NCI-H128 (cell line): ENCODE results near the gene TEX9.
A peak's percentile ranks its signal among the peaks of the same experiment; 100 is the strongest.
"Not testable (repeated sequence)": the region's sequence is repeated elsewhere in the genome, so short reads cannot be mapped to it uniquely, and the experiment has no call there.

ENCODE experiments used
- DNase-seq: peaks from one replicate; lab custom pipeline; 2025; ENCODE audit not compliant: unreplicated experiment; lab: John Stamatoyannopoulos, UW

TEX9 gene

DNA sequence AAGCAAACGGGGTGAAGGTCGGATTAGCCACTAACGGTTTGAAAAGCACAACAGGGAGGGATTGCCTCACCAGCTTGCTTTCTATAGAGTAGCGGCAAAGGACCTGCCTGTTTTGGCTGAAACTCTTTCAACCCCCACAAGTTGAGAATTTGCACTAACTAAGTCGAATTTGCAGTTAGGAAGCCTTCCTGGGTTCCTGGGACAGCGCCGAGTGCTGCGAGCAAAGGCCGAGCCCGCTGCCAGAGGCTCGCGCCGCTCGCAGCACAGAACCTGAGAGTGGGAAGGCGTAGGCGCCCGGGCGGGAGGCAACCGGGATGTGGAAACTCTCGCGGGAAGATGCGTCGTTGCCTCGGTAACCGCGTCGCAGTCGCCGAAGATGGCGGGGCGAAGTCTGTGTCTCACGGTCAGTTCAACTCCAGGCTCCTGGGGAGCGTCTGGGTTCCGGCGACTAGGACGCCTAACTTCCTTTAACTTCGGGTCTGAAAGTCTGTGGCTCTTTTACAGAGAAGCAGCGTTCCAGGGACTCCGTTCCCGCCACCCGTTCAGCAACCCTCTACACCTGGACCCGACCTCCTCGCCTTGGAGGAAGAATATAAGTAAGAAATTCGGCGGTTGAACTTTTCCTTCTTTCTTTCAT lies at the start of gene TEX9:
TSS of gene TEX9 (plus strand) at position 352 of the 637 bp plus-strand sequence. CDS start at position 377, 25 bp downstream.
- peak; percentile 56 for DNase-seq

DNA sequence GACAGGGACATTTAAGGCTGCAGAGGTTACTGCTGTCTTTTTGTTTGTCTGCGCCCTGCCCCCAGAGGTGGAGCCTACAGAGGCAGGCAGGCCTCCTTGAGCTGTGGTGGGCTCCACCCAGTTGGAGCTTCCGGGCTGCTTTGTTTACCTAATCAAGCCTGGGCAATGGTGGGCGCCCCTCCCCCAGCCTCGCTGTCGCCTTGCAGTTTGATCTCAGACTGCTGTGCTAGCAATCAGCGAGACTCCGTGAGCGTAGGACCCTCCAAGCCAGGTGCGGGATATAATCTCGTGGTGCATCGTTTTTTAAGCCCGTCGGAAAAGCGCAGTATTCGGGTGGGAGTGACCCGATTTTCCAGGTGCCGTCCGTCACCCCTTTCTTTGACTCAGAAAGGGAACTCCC lies 48.7 kb upstream of the TEX9 start:
- DNase-seq, result not testable (repeated sequence)

DNA sequence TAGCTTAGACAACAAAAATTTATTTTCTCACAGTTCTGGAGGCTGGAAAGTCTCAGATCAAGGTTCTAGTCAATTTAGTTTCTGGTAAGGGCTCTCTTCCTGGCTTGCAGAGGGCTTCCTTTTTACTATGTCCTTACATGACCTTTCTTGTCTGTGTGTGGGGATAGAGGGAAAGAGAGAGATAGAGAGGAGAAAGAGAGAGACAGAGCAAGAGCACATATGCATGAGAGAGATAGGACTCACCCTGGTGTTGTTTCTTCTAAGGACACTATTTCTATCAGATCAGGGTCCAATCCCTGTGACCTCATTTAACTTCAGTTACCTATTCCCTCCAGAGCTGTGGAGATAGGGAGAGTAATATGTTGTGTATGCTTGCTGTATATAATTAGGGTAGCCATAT lies 44.9 kb upstream of the TEX9 start:
- DNase-seq, result no peak

DNA sequence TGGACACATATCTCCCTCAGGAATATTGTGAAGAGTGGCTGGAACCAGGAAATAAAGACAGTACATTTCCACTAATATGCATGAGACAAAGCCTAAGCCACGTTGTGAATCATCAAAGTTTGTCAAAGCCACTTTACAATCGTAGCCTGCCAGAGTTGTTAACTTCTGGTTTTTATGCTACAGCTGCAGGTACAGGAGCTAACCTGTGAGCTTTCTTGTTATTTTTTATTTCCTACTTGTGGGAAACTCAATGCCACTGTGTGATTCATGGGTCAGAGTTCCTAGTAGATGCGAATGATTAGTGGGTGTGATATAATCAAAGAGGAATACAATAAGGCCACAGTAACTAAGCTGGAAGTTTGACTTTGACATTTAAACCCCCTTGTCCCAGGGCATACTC lies 44.4 kb upstream of the TEX9 start:
- no peak for DNase-seq

DNA sequence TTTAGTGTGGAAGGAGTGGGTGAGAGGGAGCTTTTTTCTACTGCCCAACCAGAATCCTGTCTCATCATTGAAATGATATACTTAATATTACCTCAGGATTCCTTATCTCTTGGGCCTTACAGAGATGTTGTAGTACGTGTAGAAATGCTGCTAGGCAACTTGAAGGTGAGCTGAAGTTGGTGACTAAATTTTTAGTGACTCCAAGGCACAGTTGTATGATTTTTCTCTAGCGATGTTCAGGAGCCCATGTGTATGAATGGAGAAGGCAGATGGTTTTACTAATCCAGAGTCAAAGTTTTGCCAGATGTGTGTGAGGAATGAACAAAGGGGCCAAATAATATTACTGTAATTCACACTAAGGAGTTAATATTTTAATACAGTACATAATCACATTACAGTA lies 42.8 kb upstream of the TEX9 start:
- no peak for DNase-seq

DNA sequence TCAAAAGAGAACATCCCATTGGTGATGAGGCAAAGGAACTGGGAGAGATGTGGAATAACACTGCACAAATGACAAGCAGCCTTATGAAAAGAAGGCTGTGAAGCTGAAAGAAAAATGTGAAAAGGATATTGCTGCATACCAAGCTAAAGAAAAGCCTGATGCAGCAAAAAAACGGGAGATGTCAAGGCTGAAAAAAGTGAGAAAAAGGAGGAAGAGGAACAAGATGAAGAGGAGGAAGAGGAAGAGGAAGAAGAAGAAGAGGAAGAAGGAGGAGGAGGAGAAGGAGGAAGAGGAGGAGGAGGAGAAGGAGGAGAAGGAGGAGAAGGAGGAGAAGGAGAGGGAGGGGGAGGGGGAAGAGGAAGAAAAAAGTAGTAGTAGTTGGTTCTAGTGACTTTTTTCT lies 41.8 kb upstream of the TEX9 start:
- no peak for DNase-seq

DNA sequence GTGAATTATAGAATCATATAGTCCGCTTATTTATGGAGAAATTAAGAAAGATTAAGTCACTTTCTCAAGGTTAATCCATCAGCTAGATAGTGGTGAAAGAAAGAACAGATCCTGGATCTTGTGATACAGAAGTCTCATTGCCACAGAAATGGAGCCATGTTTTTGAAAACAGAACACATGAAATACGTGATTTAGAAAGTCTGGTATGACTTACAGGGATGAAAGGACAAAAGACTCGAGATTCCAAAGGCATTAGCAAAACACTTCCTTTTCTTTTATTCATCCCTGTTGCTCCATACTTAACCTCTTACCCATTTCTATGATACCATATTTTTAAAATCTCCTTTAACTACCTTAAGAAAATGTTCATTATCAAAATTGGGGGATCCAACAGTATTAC lies 40.0 kb upstream of the TEX9 start:
- DNase-seq, result no peak

DNA sequence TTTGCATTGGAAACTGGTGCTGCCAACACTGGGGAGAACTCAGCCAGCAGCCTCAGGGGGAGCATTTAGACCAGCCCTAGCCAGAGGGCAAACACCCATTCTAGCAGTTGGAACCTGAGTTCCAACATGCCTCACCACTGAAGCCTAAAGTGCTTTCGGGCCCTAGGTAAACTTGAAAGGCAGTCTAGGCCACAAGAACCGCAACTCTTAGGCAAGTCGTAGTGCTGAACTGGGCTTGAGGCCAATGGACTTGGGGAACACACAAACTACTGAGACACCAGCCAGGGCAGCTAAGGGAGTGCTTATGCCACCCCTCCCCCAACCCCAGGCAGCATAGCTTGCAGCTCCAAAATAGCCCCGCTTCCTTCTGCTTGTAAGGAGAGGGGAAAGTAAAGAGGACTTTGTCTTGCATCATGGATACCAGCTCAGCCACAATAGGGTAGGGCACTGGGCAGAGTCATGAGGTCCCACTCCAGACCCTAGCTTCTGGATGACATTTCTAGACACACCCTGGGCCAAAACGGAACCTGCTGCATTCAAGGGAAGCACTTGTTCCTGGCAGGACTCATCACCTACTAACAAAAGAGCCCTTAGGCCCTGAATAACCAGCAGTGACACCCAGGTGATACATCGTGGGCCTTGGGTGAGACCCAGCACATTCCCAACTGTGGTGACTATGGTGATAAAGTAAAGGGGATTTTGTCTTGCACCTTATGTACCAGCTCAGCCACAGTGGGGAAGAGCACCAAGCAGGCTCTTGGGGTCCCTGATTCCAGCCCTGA lies 37.3 kb upstream of the TEX9 start:
- DNase-seq, result no peak

DNA sequence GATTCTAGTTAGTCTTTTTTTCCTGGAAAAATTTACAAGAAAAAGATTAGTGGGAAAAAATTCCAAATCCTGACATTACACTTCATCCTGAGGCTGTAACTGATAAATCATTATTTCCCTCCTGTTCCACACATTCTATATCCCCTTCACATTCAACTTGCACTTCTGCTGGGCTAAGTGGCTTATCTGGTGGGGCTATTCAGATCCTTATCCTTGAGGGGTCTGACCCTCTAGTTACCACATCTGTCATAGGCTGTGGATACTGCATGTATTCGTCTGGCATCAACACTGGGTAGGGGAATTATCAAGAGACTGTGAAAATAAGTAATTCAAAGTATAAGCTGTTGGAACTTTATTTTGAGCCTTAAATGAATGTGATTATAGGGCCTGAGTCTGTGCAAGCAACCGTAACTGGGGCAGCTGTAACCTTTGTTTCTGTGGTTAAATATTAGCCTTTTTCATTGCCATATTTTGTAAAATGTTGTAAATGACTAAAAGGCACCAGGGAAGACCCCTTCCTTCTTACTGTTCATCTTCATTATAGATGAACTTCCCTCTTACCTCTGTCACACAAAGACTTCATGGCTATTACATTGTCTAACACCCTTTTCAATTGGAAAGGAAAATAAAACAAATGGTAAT lies 28.0 kb upstream of the TEX9 start:
- no peak for DNase-seq

DNA sequence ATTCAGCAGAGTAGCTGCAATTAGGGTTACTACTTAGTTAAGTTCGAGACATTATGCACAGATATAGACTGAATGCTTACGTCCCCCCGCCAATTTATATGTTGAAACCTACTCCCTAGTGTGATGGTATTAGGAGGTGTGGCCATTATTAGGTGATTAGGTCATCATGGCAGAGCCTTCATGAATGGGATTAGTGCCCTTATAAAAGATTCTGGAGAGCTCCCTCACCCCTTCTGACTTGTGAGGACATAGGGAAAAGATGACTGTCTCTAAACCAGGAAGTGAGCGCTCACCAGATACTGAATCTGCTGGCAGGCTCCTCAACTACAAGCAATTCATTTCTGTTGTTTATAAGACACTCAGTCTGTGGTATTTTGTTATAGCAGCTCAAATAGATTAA lies 25.6 kb upstream of the TEX9 start:
- DNase-seq, result no peak

DNA sequence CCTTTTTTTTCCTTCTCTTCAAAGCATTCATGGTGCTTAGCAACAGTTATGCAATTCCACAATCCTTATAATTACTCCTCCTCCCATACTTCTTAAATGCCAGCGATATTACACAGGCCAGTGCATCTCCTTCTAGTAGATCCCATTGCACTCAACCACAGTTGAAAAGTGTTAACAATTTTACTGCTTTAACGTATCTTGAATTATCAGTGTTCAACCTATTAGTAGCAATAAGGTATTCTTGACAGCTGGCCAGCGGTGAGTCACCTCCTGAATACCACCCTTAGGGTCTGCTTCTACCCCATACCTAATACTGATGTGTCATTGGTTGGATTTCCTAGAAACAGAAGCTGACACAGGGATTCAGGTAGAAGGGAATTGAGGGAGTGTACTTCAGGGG lies 24.0 kb upstream of the TEX9 start:
- DNase-seq, result no peak

DNA sequence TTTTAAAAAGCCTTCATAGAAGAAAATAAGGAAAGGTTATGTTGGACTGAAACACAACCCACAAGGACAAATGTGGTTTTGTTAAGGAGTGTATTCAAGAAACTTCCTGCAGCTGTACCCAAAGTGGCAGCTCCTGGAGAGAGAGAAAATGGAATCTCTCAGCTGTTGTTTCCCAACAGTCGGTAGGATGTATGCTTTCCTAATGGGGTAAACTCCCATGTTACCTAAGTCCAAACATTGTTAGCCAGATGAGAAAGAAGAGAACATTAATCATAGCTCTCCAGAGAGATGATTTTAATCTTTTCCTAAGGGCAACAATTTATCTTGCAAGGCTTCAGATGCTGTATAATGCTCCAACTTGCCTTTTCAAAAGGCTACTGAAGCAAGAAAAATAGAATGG lies 22.6 kb upstream of the TEX9 start:
- DNase-seq, result no peak

DNA sequence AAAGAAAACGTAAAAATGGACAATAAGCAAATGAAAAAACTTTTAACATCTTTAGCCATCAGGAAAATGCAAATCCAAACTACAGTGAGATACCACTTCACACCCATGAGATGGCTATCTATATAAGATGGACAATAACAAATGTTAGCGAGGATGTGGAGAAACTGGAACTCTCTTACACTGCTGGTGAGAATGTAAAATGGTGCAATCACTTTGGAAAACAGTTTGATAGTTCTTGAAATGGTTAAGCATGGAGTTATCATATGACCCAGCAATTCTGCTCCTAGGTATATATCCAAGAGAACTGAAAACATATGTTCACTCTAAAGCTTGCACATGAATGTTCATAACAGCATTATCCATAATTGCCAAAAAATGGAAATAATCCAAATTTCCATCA lies 21.3 kb upstream of the TEX9 start:
- no peak for DNase-seq

DNA sequence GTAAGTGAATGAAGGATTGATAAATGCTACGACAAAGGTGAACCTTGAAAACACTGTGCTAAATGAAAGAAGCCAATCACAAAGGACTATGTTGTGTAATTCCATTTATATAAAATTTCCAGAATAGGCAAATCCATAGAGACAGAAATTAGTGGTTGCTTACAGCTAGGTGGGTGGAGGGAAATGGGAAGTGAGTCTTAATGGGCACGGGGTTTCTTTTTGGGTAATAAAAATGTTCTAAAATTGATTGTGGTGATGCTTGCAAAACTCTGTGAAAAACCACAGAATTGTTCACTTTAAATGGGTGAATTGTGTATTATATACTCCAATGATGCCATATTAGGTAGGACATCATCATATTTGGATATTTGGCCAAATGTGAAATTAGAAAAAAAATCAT lies 20.9 kb upstream of the TEX9 start:
- DNase-seq, result no peak

DNA sequence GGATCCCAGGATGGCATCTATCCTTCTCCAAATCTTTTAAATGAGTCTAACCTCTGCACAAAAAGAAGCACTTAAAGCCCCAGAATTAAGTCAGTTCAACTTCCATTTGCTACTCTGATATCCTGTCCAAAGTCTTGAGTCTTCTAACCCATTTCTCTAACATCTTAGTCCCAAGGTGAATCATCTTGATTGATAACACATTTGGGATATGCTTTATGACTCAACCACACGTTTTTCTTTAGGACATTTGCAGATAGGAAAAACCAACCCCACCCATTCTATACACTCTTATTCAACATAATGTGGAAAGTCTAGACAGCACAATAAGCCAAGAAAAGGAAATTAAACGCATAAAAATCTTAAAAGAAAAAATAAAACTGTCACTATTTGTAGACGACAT lies 18.8 kb upstream of the TEX9 start:
- DNase-seq, result no peak

DNA sequence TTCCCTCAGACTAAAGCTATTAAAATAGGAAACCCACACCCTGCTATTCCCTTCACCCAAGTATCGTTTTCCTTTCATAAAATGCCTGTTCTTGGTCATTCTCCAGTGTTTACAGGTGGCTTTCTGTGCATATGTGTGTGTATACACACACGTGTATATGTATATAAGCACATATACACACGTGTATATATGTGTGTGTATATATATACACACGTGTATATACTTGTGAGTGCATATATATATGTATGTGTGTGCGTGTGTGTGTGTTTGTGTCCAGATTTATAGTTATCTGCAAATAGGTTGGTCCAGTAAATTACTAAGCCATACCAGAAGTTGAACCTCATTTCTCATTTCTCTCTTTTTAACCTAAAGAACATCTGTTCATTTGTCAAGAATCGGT lies 15.7 kb upstream of the TEX9 start:
- DNase-seq, result no peak

DNA sequence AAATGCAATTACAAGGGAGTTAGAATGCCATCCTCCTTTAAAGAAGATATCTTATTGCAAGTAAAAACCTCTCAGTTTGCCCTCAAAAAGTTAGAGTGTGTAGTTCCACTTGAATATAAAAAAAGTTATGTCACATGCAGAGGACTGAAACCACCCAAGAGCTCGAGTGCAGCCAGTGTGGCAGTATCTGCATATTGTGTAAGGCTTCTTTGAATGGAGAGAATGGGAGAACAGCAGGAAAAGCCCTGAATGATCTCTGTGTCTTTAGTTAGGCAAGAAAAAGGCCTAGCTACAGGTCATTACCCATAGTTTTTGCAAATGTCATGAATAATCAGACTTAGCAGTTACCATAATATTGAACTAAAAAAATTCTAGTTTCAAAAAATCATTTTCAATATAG lies 13.9 kb upstream of the TEX9 start:
- DNase-seq, result no peak

DNA sequence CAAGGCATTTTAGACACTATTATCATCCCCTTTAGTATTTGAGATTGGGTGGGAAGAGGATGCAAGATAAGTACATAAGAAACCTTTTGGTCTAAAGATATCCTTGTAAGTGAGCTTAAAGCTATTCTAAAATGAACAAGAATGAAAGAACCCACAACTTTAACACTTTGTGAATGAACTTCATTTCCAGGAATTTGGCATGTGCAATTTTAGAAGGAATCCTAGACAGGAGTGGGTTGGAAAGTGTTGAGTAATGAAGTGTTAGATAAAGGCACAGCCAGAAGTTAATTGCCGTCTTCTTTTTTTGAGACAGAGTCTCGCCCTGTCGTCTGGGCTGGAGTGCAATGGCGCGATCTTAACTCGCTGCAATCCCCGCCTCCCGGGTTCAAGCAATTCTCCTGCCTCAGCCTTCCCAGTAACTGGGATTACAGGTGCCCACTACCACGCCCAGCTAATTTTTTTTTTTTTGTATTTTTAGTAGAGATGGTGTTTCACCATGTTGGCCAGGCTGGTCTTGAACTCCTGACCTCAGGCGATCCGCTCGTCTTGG lies 13.2 kb upstream of the TEX9 start:
- no peak for DNase-seq

DNA sequence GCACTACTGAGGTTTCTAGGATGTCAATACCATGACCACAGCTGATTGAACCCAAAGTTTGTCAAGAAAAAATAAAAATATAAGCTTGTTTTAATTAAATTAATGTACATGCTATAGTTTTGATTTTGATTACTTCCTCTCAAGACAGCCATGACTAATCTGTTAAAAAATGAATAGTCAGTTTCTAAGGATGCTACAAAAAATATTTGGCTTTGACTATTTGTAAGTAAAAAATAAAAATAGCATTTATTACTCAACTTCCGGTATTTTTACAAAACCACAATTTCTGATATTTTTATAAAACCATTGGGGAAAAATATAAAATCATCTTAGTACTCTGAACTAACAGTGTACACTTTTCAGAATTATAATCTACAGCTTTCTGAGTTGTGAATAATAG lies 12.1 kb upstream of the TEX9 start:
- DNase-seq, result no peak

DNA sequence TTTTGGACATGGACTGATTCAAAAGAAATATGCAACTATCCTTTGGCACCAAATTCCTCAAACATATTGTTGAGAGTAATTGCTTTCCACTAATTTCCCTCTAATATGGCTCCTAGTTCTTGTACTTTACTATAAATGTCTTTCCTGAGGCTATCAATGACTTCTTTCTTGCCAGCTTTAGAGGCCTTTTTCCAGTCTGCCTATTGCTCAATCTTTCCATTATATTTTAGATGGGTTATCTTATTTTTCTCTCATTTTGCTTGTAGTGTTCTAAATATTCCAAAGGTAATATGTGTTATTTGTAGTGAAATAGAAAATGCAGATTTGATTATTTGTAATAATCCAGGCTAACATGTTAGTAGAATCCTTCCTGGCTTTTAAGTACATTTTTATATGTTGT lies 11.5 kb upstream of the TEX9 start:
- no peak for DNase-seq

DNA sequence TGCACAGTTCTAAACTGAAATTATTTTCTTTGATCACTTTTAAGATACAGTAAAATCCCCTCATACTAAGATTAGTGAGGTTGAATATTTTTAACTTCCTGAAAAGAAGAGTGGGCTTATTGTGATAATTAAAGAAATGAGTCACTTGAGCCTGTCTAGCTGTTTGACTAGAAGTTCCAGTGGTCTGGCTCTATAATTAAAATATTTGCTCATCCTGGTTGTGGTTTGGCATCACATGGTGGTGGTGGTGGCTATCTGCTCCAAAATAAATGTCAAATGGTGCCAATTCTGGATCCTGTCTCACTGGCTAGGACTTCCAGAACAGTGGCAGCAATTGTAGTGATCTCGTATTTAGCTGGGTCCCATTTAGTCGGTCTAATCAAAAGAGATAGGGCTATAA lies 8.6 kb upstream of the TEX9 start:
- DNase-seq, result no peak

DNA sequence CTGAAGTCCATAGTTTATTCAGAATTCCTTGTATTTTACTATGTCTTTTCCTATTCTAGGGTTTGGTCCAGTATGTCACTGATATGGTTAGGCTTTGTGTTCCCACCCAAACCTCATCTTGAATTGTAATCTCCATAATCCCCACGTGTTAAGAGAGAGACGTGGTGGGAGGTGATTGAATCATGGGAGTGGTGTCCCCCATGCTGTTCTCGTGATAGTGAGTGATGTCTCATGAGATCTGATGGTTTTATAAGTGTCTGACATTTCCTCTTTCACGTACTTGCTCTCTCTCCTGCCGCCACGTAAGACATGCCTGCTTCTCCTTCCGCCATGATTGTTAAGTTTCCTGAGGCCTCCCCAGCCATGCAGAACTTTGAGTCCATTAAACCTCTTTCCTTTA lies 6.6 kb upstream of the TEX9 start:
- DNase-seq, result no peak
